HG02885 (cell line): ENCODE data around the gene TECPR2.

Source experiments
- ATAC-seq: cut with Tn5 transposase; IDR thresholded peaks from one replicate; pipeline ENCODE4 v1.9.1; 2021; ENCODE audit warnings: mild to moderate bottlenecking; ENCODE audit not compliant: unreplicated experiment, poor library complexity

Gene TECPR2

DNA sequence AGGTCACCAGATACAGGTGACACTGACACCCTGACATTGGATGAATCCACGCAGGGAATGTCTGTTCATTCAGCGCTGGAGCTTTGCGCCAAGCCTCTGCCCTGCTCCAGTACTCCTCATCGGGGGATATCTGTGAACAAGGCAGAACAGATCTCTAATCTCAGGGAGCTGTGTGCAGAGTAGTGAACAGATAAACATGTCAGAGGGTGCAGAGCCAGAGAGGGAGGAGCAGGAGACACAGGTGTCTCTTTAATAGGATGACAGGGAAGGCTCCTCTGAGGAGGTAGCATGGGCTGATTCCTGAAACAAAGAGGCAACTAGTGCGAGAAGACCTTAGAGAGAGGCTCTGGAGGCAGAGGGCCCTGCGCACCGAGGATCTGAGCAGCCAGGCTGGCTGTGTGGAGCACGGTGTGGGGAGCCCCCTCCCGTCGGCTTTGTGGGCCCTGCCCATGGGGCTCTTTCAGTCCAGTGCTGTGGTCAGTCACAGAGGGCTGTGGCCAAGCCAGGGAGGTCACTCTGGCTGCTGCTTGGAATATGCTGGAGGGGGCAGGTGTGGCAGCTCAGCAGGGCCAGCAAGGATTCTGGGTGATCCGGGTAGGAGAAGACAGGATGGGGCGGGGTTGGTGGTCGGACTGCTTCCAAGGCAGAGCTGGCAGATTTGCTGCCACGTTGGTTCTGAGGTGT, 55.6 kb downstream of the TECPR2 start:
- no peak for ATAC-seq

DNA sequence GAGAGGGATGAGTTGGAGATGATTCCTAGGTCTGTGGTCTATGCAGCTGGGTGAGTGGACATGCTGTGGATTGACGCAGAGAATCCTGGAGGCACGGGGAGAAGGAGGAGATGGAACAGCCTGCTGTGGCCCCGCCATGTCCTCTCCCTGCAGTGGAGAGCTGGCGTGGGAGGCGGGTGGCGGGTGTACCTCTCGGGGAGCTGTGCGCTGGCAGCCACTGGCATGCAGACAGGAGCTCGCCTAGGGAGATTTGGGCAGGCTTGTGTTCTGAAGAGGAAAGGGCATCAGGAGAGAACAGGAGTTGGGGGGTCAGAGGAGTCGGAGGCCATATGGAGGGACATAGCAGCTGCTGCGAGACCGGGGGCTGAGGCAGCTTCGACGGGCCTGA, 56.1 kb downstream of the TECPR2 start:
- ATAC-seq = no peak

DNA sequence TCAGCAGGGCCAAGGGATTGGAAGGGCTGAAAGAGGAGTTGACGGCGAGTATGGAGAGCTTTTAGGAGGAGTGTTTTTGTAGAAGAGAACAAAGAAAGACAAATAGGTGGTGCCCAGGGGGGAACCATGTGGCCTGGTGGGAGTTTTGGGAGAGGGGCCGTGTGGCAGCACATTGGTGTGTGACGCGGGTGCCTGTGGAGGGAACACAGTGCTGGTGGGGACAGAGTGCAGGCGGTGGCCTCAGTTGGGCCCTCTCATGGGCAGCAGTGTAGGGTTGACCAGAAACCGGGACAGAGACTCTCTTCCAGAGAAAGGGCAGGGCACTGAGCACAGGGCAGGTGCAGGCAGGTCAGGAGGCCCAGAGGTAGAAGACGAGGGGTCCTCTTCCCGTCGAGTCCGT, 56.5 kb downstream of the TECPR2 start:
- ATAC-seq = no peak

DNA sequence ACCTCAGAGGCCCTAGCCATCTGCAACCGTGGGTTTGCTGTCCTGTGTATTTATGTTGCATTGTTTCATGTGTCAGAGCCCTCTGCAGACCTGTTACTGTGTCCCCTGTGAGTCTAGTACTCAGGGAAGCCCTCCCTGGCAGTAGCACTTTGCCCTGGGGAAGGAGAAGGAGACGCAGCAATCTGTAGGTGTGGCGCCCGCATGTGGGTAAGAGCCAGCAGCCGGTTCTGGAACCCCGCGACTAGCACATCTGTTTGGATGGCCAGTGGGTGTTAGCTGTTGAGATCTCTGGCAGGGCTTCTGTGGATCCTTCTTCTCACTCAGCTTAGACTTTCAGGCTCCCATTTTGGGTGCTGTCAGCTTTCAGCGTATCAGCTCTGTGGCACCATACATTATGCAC, 57.0 kb downstream of the TECPR2 start:
- no peak for ATAC-seq

DNA sequence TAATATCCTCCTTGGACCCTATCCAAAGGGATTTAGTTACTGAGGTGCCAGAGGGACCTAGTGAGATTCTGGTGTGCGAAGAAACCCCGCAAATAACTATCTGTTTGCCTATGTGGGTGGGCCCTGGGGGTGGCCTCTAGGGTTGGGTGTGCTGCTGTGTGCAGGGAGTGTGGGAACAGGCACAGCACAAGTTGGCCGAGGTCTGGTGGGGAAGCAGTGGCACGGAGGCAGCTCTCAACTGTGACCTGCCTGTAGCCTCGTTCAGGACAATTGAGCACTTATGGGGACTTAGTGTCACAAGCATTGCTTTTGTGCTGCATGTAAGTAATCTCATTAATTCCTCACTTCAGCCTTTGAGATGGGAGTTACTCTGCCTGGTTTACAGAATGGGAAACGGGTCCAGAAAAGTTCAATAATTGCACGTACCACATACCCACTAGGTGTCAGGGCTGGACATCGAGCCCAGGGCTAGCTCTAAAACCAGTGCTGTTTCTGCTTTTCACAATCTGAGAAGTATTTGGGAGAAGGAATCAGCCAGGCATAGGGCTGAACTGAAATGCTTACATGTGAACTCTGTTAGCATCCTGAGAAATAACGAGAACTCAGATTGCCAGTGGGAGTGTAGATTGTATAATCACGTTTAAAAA, 58.8 kb downstream of the TECPR2 start:
- no peak for ATAC-seq

DNA sequence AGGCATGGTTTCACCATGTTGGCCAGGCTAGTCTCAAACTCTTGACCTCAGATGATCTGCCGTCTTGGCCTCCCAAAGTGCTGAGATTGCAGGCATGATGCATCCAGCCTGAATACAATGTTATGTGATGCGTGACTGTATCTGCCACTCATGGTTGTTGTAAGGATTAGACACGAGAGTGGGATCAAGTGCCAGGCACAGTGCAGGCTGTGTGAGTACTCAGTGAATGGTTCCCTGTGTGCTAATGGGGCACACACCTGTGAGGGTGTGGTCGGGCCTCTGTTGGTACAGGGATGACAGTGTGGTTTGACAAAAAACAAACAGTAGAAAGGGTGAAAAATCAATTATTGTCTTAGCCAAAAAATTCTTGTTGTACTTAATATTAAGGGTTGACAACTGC, 61.8 kb downstream of the TECPR2 start:
- no peak for ATAC-seq

- ATAC-seq = no peak
Measured at GRCh38 chr14:102424923-102425322, 62.2 kb downstream of the TECPR2 start.

DNA sequence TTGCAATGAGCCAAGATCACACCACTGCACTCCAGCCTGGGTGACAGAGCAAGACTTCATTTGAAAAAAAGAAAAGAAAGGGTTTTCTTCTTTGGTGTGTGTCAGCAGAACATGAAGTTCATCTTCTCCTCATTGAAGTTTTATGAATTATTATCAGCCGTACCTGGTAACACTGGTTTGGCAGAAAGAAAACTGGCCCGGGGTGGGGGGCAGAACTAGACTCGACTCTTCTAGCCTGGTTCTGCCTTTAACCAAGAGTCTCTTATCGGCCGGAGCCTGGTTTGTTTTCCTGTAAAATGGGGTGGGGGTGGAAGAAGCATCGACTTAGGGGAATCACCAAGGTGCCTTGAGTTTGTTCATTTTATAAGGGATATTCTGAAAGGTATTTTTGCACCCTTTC, 64.1 kb downstream of the TECPR2 start:
- no peak for ATAC-seq

GRCh38 chr14:102427642-102428041, 64.9 kb downstream of the TECPR2 start:
- no peak for ATAC-seq

DNA sequence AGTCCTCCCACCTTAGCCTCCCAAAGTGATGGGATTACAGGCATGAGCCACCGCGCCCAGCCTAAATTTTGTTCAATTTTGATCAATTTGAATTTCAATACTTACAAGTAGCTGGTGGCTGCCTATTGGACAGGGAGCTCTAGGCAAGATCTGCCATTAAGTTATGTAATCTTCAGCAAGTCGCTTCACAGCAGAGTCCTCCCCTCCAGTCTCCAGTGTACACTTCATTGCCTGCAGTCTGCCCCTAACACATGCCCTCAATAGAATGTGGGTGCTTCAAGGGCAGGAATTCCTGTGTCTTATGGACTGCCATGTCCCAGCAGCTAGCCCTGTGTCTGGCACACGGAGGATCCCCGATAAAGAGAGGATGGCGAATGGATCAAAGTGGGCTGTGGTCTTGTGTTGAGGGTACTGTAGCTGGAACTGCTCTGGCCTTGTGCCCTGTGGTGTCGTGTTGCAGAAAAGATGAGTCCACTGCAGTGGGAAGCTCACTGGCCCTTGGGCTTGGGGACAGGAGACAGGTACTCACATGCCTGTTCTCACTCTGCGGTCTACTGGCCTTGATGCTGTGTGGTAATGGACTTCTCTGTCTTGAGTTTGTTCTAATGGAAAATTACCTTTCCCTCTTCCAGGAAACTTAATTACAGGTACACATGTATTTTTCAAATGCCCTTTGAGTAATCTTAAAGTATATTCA, 67.6 kb downstream of the TECPR2 start:
- ATAC-seq = no peak

GRCh38 chr14:102431751-102432150, 69.0 kb downstream of the TECPR2 start:
- no peak for ATAC-seq

DNA sequence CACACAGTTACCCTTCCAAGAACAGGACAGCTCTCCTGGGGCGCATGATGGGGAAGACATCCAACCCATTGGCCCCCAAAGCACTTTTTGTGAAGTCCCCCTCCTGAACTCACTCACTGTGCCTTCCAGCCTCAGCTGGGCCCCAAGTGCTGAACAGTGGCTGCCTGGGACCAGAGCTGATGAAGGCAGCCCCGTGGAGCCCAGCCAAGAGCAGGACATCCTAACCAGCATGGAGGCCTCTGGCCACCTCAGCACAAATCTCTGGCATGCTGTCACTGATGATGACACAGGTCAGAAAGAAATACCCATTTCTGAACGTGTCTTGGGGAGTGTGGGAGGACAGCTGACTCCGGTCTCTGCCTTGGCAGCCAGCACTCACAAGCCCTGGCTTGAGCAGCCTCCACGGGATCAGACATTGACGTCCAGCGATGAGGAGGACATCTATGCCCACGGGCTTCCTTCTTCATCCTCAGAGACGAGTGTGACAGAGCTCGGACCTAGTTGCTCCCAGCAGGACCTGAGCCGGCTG, 72.0 kb downstream of the TECPR2 start:
- no peak for ATAC-seq

GRCh38 chr14:102437997-102438915, 75.5 kb downstream of the TECPR2 start:
- peak; percentile 46 for ATAC-seq

- ATAC-seq = no peak
Measured at GRCh38 chr14:102439556-102439955, 76.8 kb downstream of the TECPR2 start.

DNA sequence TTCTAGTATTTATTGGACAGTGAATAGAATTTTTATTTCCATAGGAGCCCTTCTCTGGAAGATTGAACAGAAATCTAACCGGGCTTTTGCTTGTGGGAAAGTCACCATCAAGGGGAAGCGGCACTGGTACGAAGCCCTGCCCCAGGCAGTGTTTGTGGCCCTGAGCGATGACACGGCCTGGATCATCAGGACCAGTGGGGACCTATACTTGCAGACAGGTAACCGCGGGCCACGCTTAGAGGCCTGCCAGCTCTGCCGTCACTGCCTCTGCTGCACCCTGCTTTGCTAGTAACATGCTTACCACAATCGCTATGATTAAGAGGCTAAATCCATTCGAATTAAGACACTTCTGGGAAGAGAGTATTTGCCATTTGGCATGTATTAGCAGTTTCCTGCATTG, 77.7 kb downstream of the TECPR2 start:
- ATAC-seq = no peak

GRCh38 chr14:102442241-102443211, 79.8 kb downstream of the TECPR2 start:
- ATAC-seq = no peak

GRCh38 chr14:102445066-102445465, 82.3 kb downstream of the TECPR2 start:
- ATAC-seq = no peak

- no peak for ATAC-seq
Measured at GRCh38 chr14:102445641-102446040, 82.9 kb downstream of the TECPR2 start.
